ENCODE results near the gene KANK4.

KANK4 gene

DNA sequence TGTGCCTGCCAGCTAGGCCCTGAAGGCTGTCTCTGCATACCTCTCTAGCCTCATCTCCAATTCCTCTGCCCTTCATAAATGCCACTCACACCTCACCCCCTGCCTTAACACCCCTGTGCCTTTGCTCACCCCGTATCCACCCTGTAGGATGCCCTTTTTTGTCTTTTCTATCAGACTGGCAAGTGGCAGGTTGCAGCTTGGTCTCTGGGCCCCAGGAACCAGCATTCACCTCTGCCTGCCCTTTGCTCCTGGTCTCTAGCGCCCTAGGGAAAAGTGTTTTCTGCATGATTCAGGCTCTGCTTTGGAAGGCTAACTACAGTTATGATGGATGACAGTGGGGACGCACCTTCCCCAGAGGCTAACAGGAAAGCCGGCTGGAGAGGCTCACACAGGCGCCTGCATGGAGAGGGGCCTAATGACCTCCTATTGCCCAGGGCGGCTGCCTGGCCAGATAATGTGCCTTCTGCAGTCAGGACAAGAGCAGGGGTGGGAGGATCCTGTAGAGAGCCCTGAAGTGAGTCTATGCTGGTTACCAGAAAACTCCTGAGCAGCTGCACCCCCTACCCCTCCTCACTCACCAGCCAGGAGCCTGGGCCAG lies 11.2 kb downstream of the KANK4 start:
- no peak for DNase-seq (ENCODE audit: extremely low spot score)
- CTCF ChIA-PET = interaction anchor here (1.3 kb wide), 1 partner anchor 9 kb away, joined by 3 read pairs; no protein-coding TSS in a partner anchor
- TF ChIP-seq ZNF384 (IDR thresholded peaks at IDR 0.05) (no peak), CTBP1 (IDR thresholded peaks at IDR 0.05; ENCODE audit: borderline replicate concordance) (no peak), HDGF (IDR thresholded peaks at IDR 0.05; ENCODE audit: borderline replicate concordance) (no peak), SUZ12 (IDR thresholded peaks at IDR 0.05) (no peak), TARDBP (IDR thresholded peaks at IDR 0.05) (no peak), L3MBTL2 (conservative IDR thresholded peaks at IDR 0.05) (no peak), ELF4 (IDR thresholded peaks at IDR 0.05) (no peak), ARNT (IDR thresholded peaks at IDR 0.05) (no peak), SP1 (IDR thresholded peaks at IDR 0.05) (no peak), NFRKB (IDR thresholded peaks at IDR 0.05) (no peak), FOXK2 (IDR thresholded peaks at IDR 0.05) (no peak), FOXM1 (IDR thresholded peaks at IDR 0.05; ENCODE audit: borderline replicate concordance) (no peak), LEF1 (IDR thresholded peaks at IDR 0.05; ENCODE audit: borderline replicate concordance) (no peak), BHLHE40 (IDR thresholded peaks at IDR 0.05; ENCODE audit: borderline replicate concordance) (no peak), FOXA1 (IDR thresholded peaks at IDR 0.05) (no peak)
- TF ChIP-seq, protein P1, sequence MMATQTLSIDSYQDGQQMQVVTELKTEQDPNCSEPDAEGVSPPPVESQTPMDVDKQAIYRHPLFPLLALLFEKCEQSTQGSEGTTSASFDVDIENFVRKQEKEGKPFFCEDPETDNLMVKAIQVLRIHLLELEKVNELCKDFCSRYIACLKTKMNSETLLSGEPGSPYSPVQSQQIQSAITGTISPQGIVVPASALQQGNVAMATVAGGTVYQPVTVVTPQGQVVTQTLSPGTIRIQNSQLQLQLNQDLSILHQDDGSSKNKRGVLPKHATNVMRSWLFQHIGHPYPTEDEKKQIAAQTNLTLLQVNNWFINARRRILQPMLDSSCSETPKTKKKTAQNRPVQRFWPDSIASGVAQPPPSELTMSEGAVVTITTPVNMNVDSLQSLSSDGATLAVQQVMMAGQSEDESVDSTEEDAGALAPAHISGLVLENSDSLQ (IDR thresholded peaks at IDR 0.05) = no peak
- POLR2A ChIA-PET = no interaction called here

DNA sequence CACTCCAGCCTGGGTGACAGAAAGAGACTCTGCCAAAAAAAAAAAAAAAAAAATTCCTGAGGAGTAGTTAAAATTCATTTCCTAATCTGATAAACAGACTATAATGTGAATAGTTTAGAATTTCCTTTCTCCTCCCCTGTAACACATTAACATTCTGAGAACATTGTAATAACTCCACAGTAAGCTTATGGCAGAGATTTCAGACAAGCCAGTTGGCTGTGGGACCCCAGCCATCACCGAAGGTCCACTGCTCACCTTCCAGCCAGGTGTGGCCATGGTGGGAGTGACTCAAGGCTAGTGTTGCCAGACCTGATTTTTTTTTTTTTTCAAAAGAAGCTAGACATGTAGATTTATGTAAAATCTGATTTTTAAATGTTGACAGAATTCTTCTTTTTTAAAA lies 11.8 kb downstream of the KANK4 start:
- TF ChIP-seq FOXK2 (IDR thresholded peaks at IDR 0.05) (no peak), ZNF384 (IDR thresholded peaks at IDR 0.05) (no peak), ELF4 (IDR thresholded peaks at IDR 0.05) (no peak), SP1 (IDR thresholded peaks at IDR 0.05) (no peak), FOXM1 (IDR thresholded peaks at IDR 0.05; ENCODE audit: borderline replicate concordance) (no peak), L3MBTL2 (conservative IDR thresholded peaks at IDR 0.05) (no peak), BHLHE40 (IDR thresholded peaks at IDR 0.05; ENCODE audit: borderline replicate concordance) (no peak), SUZ12 (IDR thresholded peaks at IDR 0.05) (no peak), HDGF (IDR thresholded peaks at IDR 0.05; ENCODE audit: borderline replicate concordance) (no peak)
- TF ChIP-seq, protein P1 (IDR thresholded peaks at IDR 0.05) = no peak
- ChIA-PET POLR2A (no interaction called here), CTCF (interaction anchor here (0.6 to 1.3 kb wide), 2 partner anchors 8 to 45 kb away, joined by 3 to 5 read pairs; no protein-coding TSS in a partner anchor)
- DNase-seq (ENCODE audit: extremely low spot score) = no peak

DNA sequence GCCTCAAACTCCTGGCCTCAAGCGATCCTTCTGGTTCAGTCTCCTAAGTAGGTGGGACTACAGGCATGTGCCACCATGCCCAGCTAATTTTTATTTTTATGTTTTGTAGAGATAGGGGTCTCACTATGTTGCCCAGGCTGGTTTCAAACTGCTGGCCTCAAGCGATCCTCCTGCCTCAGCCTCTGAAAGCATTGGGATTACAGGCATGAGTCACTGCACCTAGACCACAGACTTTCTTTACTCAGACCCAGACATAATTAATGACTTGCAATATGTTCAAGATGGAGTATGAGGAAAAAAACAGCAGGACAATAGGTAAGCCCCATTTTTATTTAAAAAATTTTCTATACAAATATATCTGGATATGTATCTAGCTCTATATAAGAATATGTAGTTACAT lies 13.2 kb downstream of the KANK4 start:
- POLR2A ChIA-PET = no interaction called here
- no peak for TF ChIP-seq FOXK2 (IDR thresholded peaks at IDR 0.05)
- TF ChIP-seq, protein P1 (IDR thresholded peaks at IDR 0.05) = no peak
- TF ChIP-seq ARNT (IDR thresholded peaks at IDR 0.05) = no peak
- no peak for DNase-seq (ENCODE audit: extremely low spot score)
- CTCF ChIA-PET = no interaction called here

DNA sequence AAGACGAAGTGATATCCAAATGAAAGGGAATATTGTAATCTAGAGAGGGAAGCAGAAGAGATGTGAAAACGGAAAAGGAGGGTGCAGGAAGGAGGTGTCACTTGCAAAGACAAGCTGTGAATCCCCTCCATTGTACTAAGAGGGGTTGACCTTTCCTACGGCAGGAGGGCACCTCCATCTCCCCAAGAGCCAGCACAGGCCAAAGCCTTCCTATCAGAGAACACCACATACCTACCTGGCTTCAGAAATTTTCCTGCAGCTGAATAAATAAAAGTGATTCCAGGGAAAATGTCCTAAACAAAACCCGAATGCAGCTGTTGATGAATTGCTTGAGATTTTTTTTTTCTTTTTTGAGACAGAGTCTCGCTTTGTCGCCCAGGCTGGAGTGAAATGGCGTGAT lies 14.3 kb downstream of the KANK4 start:
- DNase-seq (ENCODE audit: extremely low spot score) = no peak
- POLR2A ChIA-PET = interaction anchor here (0.7 kb wide), 1 partner anchor 155 kb away, joined by 5 read pairs; no protein-coding TSS in a partner anchor
- TF ChIP-seq L3MBTL2 (conservative IDR thresholded peaks at IDR 0.05) = no peak
- TF ChIP-seq CTBP1 (IDR thresholded peaks at IDR 0.05; ENCODE audit: borderline replicate concordance) = no peak
- TF ChIP-seq HDGF (IDR thresholded peaks at IDR 0.05; ENCODE audit: borderline replicate concordance) = no peak
- TF ChIP-seq SP1 (IDR thresholded peaks at IDR 0.05) = no peak
- no peak for TF ChIP-seq ZNF384 (IDR thresholded peaks at IDR 0.05)
- no peak for TF ChIP-seq SUZ12 (IDR thresholded peaks at IDR 0.05)
- no peak for TF ChIP-seq LEF1 (IDR thresholded peaks at IDR 0.05; ENCODE audit: borderline replicate concordance)
- CTCF ChIA-PET = no interaction called here

DNA sequence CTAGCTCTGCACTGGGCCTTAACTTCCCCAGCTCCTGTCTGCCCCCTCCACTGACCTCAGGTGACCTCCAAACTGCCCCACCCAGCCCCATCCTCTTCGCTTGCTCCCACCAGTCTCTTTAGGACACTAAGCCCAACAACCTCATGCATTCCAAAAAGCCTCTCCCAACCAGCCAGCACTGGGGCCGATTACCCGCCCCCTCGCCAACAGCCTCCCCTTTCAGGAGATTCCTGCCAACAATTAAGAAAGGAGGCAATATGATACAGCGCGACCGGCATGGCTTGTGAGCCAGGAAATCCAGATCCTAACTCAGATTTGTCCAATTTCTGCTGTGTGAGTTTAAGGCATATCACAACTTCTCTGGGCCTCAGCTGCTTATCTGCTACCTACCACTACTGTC lies 14.7 kb downstream of the KANK4 start:
- CTCF ChIA-PET = interaction anchor here (1.1 kb wide), 1 partner anchor 11 kb away, joined by 5 read pairs; no protein-coding TSS in a partner anchor
- POLR2A ChIA-PET = interaction anchor here (0.7 kb wide), 1 partner anchor 155 kb away, joined by 5 read pairs; no protein-coding TSS in a partner anchor
- DNase-seq (ENCODE audit: extremely low spot score) = no peak
- TF ChIP-seq SUZ12 (IDR thresholded peaks at IDR 0.05) (no peak), BHLHE40 (IDR thresholded peaks at IDR 0.05; ENCODE audit: borderline replicate concordance) (no peak), SP1 (IDR thresholded peaks at IDR 0.05) (no peak), FOXK2 (IDR thresholded peaks at IDR 0.05) (no peak), FOXM1 (IDR thresholded peaks at IDR 0.05; ENCODE audit: borderline replicate concordance) (no peak), ARNT (IDR thresholded peaks at IDR 0.05) (no peak), ELF4 (IDR thresholded peaks at IDR 0.05) (no peak), LEF1 (IDR thresholded peaks at IDR 0.05; ENCODE audit: borderline replicate concordance) (no peak), CTBP1 (IDR thresholded peaks at IDR 0.05; ENCODE audit: borderline replicate concordance) (no peak), FOXA1 (IDR thresholded peaks at IDR 0.05) (no peak), ZNF384 (IDR thresholded peaks at IDR 0.05) (no peak)

DNA sequence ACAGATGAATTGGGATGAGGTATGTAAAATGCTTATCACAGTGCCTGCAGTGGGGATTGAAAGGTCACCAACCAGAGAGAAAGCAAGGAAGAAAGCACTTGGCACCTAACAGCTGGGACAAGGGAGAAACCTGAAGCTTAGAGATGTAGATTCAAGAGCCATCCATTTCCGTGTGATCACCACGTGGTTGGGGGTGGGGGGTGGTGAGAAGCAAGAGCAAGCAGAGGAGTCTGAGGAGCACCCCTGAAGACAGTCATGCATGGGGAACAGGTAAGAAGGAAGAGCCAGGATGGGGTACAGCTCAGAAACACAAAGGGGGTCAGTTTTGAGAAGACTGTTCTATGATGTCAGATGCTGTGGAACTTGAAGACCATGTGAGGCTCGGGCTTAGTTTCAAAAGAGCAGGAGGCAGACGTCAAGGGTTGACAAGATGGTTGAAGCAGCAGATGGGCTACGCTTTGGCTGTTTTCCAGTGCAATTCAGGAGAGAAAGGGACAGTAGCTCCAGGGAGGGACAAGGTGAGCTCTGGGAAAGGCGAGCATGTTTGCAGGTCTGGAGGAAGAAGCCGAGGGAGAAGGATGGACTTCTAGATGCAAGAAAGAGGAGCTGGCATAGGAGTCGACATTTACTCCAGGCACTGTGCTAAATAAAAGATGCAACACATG lies 17.4 kb downstream of the KANK4 start:
- no peak for DNase-seq (ENCODE audit: extremely low spot score)
- ChIA-PET CTCF (interaction anchor here (0.5 to 0.6 kb wide), 2 partner anchors 168 to 303 kb away, joined by 3 to 5 read pairs; no protein-coding TSS in a partner anchor), POLR2A (interaction anchor here (0.8 to 1.1 kb wide), 2 partner anchors 10 to 134 kb away, joined by 3 read pairs; no protein-coding TSS in a partner anchor)
- TF ChIP-seq FOXK2 (IDR thresholded peaks at IDR 0.05) (no peak), BHLHE40 (IDR thresholded peaks at IDR 0.05; ENCODE audit: borderline replicate concordance) (no peak), ZNF384 (IDR thresholded peaks at IDR 0.05) (no peak), L3MBTL2 (conservative IDR thresholded peaks at IDR 0.05) (0 out of 2 replicates have a peak, but pooled peaks have one; percentile 28)

All from HEK293T (cell line).